ENCODE measurements around the gene CHST8.

Gene CHST8

GRCh38 chr19:33724721-33725060 lies 102.9 kb downstream of the CHST8 start:
- TF ChIP-seq, protein P1, sequence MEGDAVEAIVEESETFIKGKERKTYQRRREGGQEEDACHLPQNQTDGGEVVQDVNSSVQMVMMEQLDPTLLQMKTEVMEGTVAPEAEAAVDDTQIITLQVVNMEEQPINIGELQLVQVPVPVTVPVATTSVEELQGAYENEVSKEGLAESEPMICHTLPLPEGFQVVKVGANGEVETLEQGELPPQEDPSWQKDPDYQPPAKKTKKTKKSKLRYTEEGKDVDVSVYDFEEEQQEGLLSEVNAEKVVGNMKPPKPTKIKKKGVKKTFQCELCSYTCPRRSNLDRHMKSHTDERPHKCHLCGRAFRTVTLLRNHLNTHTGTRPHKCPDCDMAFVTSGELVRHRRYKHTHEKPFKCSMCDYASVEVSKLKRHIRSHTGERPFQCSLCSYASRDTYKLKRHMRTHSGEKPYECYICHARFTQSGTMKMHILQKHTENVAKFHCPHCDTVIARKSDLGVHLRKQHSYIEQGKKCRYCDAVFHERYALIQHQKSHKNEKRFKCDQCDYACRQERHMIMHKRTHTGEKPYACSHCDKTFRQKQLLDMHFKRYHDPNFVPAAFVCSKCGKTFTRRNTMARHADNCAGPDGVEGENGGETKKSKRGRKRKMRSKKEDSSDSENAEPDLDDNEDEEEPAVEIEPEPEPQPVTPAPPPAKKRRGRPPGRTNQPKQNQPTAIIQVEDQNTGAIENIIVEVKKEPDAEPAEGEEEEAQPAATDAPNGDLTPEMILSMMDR (IDR thresholded peaks at IDR 0.05; ENCODE audit: insufficient read depth, low read depth, low read length, missing control alignments): no peak
- H3K4me3 ChIP-seq (ENCODE audit: low read depth, low read length): no peak overlapping the region
- DNase-seq (ENCODE audit: low read depth): no peak

DNA sequence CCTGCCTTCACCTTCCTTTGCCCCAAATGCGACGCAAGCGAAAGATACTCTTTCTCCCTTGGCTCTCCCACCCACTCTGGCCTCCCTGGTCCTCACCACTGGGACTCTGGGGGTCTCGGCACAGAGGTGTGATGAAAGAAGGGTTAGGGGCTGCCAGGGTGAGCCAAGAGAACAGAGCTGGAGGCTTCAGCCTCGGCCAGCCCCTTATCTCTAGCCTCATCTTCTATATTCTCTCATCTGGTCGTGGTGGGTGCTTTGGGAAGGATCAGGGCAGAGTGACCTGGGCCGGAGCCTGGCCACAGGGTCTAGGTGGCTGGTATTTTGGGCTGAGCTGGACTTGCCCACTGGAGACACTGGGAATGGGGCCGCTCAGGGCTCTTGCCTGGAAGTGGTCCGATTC lies 103.8 kb downstream of the CHST8 start:
- DNase-seq (ENCODE audit: low read depth): no peak
- TF ChIP-seq, protein P1 (IDR thresholded peaks at IDR 0.05; ENCODE audit: insufficient read depth, low read depth, low read length, missing control alignments): no peak
- no peak overlapping the region for H3K4me3 ChIP-seq (ENCODE audit: low read depth, low read length)

DNA sequence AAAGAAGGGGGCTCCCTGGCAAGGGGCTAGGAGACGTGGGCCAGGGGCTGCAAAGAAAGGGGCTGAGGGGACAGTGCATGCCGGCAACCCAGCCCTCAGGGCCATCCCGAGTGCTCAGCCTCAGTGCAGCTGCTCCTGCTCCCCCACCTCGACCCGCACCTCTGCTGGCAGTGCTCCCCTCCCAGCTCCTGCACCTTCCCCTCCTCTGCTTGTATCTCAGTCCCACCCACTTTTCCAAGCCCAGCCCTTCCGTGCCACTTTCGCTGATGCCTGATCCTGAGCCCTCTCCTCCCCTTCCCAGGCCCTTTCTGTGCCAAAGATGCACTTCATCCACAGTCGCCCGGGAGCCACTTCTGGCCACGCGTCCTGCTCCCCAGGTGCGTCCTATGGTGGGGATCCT lies 105.0 kb downstream of the CHST8 start:
- H3K4me3 ChIP-seq (ENCODE audit: low read depth, low read length): no peak overlapping the region
- TF ChIP-seq, protein P1 (IDR thresholded peaks at IDR 0.05; ENCODE audit: insufficient read depth, low read depth, low read length, missing control alignments): no peak
- no peak for DNase-seq (ENCODE audit: low read depth)

- no peak for DNase-seq (ENCODE audit: low read depth)
- H3K4me3 ChIP-seq (ENCODE audit: low read depth, low read length): no peak overlapping the region
- TF ChIP-seq, protein P1 (IDR thresholded peaks at IDR 0.05; ENCODE audit: insufficient read depth, low read depth, low read length, missing control alignments): no peak
Measured at GRCh38 chr19:33727331-33727998, 105.7 kb downstream of the CHST8 start.

GRCh38 chr19:33728141-33728540 lies 106.4 kb downstream of the CHST8 start:
- TF ChIP-seq, protein P1 (IDR thresholded peaks at IDR 0.05; ENCODE audit: insufficient read depth, low read depth, low read length, missing control alignments): no peak
- no peak overlapping the region for H3K4me3 ChIP-seq (ENCODE audit: low read depth, low read length)
- DNase-seq (ENCODE audit: low read depth): no peak

- TF ChIP-seq, protein P1 (IDR thresholded peaks at IDR 0.05; ENCODE audit: insufficient read depth, low read depth, low read length, missing control alignments): no peak
- H3K4me3 ChIP-seq (ENCODE audit: low read depth, low read length): no peak overlapping the region
- DNase-seq (ENCODE audit: low read depth): no peak
Measured at GRCh38 chr19:33730858-33731607, 109.3 kb downstream of the CHST8 start.

All from GM12865 (cell line).